Measurements from ENCODE around the gene ATF4. TPM values are rescaled to one million over a fixed set of nuclear protein-coding genes. Genes with fewer than 3 reads are reported as not detected.

ATF4 gene
- total RNA-seq, 1 experiment from 2014 or later, result 466 TPM

DNA sequence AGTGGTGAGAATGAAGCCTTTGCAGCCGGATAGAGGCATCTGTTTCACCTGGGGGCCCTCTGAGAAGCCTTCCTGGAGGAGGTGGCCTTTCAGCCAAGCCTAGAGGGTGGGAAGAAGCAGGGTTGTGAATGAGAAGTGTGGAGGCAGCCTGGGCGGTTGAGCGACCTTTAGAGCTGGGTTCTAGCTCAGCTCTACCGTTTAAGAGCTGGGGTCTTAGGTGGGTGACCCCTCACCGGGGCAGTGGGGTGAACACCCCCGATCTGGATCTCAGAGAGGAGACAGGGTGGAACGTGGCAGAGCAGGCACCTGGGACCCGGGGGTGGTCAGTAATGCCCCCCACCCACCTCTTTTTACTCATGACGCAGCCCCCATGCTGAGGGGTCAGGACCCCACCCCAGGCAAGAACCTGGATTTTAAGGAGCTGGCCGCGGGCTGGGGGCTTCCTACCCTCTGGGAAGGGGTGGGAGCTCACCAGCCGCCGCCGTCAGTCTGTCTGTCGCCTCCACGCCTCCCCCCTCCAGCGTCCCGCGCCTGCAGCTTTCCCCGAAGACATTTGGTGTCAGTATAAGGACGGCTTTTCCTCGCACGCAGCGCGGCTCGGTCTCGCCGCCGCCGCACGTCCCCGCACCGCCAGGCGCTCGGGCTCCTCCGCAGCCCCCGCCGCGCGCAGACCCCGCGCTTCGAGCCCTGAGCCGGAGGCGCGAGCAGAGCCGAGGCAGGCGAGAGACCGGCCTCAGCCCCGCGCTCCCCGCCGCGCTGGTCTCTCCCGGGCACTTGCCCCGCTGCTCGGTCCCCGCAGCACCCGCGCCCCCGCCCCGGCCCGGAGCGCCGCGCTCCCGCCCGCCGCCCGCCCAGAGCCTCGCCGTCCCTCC, 36.8 kb downstream of the ATF4 start:
- no peak for DNase-seq (ENCODE audit: low read depth)

DNA sequence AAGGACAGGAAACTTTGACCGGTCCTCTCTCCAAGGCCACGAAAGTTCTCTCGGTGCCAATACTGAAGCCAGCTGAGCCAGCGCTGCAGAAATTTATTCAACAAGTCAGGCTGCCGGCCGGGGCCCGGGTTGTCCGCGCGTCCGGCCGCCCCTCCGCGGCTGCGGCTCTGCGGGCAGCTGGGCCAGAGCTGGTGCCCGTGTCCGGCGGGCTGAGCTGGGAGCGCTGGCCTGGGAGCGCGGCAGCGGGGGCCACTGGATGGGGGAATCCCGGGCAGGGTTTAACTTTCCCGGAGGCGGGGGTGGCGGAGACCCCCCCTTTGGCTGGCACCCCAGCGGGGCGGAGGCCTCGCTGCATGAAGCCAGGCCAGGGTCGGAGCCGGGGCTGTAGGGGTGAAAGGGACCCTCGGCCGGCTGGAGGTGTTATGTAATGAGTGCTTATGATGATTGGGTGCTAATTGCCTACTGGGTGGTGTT, 37.9 kb downstream of the ATF4 start:
- DNase-seq (ENCODE audit: low read depth), result no peak

DNA sequence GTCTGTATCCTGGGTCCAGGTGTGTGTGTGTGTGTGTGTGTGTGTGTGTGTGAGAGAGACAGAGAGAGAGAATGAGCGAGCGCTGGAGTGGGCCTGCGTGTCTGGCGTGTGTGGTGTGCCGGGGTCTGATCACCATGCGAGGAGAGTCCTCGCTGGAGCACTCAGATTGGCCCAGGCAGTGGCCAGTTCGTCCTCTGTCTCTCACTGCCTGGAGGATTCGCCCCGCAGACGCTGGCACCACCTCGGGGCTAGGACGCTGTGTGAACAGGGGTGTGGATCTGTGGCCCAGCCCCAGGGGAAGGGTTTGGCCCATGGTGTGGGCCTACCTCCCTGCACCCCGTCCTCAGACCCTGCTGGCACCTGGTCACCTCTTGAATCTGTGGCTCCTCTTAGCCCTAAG, 38.6 kb downstream of the ATF4 start:
- no peak for DNase-seq (ENCODE audit: low read depth)

DNA sequence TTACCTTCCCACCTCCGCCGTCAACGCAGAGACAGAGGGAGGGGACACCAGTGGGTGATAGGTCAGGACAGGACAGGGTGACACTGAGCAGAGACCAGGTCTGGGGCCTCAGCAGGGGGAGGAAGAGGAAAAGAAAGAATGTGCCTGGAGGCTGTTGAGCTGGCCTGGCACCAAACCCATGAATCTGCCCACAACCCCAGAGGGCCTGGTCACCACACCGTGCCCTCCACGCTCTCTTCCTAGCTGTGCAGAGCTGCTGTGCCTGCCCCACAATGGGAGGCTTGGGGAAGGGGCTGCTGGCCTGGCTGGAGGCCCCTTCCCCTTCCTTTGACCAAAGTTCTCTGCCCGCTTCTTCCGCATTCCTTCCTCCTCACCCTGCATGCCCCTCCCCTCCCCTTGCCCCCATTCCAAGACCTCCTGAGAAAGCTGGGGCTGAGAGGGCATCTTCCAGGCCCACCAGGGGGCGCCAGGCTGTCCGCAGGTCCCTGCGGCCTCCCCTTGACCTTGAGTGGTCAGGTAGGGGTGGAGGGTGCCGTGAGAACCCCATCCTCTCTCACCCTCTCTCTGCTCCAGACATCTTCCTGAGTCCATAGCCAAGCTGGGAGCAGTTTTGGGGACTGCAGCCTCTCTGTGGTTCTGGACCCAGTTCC, 39.2 kb downstream of the ATF4 start:
- DNase-seq (ENCODE audit: low read depth), result no peak

DNA sequence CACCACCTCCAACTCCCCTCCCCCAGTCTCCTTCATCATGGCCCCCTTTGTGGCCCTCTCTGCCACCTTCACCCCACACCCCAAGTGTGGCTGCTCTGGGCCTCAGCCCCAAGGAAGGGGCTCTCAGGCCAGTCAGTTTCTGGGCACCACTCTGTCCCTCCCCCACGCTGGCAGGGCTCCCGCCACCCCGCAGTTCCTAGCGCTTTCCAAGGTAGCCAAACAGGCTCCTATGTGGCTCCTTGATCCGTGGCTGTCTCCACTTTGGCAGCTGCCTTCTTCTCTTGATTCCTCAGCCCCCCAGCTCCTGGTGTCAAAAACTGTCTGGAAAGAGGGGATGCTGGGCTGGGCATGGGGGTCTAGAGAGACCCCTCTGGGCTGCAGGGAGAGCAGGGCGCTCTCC, 39.8 kb downstream of the ATF4 start:
- no peak for DNase-seq (ENCODE audit: low read depth)

DNA sequence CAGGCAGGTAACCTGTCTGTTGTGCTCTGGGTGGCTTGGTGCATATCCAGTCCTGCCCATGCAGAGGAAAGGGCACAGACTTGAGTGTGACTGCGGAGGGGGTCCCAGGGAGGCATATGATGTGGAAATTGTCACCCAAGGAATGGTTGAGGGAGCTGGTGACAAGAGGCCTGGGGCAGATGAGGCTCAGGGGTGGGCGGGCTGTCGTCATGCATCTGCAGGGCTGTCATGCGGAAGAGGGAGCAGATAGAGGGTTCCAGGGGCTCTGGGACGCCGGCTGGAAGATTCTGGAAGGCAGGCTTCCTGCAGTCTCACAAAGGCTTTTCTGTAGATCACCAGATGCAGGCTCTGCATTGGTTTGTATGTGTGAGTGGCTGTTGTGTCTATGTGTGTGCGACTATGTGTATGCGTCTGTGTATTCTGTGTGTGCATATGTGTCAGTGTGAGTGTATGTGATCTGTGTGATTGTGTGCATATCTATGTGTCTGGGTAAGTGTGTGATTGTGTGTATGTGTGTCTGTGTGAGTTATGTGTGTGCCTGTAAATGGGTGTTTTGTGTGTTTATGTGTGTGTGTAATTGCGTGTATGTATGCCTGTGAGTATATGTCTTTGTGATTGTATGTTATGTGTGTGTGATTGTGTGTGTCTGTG, 42.6 kb downstream of the ATF4 start:
- DNase-seq (ENCODE audit: low read depth), result no peak

DNA sequence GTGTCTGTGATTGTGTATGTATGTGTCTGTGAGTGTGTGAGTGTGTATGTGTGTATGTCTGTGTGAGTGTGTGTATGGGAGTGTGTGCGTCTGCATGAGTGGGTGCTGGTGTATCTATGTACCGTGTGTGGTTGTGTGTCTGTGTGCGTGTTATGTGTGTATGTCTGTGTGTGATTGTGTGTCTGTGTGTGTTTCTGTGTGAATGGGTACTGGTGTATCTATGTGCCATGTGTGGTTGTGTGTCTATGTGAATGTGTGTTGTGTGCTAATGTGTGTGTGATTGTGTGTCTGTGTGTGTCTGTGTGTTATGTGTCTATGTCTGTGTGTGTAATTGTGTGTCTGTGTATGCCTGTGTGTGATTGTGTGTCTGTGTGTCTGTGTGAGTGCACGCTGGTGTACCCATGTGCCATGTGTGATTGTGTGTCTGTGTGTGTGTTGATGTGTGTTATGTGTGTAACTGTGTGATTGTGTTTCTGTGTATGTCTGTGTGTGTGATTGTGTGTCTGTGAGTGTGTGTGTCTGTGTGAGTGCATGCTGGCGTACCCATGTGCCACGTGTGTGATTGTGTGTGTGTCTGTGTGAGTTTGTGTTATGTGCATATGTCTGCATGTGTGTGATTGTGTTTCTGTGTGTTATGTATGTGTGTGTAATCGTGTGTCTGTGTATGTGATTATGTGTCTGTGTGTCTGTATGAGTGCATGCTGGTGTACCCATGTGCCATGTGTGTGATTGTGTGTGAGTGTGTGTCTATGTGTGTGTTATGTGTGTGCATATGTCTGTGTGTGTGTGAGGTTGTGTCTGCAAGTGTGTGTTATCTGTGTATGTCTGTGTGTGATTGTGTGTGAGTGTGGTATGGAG, 43.4 kb downstream of the ATF4 start:
- DNase-seq (ENCODE audit: low read depth), result no peak

DNA sequence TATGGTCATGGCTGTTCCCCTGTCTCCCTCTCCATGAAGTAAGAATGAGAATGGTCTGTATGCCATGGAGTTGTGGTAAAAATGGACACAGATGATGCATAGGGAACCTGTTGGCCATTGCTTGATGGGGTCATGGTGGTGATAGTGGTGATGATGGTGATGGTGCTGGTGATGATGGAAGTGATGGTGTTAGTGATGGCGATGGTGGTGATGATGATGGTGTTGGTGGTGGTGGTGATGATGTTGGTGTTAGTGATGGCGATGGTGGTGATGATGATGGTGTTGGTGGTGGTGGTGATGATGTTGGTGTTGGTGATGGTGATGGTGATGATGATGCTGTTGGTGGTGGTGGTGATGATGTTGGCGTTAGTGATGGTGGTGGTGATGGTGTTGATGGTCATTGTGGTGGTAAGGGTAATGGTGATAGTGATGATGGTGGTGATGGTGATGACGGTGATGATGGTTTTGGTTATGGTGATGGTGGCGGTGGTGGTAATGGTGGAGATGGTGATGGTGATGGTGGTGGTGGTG, 45.1 kb downstream of the ATF4 start:
- DNase-seq (ENCODE audit: low read depth), result no peak

DNA sequence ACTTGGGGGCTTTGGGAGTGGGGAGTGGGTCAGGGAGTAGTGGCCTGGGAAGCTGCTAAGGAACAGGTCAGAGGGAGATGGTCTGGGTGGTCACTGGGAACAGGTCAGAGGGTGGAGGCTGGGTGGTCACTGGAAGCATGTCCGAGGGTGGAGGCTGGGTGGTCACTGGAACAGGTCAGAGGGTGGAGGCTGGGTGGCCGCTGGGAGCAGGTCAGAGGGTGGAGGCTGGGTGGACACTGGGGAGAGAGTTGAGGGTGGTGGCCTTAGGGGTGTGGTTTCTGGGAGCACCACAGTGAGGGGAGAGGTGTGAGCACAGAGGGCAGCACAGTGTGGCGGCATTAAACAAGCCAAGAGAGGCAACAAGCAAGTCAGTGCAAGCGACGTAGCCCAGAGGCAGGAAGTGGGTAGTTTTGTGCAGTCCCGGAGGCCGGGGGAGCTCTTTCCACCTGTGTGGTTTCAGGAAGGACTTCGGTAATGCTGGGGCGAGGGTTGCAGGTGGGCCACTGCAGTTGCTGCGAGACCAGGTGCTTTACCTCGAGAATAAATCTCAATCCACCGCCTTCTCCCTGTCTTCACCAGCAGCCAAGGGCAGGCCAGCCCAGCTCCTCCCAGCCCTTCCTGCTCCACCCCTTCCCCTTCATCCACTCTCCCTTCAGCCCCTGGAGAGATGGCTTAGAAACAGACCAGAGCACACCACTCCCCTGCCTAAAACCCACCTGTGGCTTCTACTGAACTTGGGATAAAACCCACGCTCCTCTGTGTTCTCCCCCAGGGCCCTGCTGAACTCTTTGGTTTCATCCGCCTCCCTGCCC, 47.0 kb downstream of the ATF4 start:
- no peak for DNase-seq (ENCODE audit: low read depth)

DNA sequence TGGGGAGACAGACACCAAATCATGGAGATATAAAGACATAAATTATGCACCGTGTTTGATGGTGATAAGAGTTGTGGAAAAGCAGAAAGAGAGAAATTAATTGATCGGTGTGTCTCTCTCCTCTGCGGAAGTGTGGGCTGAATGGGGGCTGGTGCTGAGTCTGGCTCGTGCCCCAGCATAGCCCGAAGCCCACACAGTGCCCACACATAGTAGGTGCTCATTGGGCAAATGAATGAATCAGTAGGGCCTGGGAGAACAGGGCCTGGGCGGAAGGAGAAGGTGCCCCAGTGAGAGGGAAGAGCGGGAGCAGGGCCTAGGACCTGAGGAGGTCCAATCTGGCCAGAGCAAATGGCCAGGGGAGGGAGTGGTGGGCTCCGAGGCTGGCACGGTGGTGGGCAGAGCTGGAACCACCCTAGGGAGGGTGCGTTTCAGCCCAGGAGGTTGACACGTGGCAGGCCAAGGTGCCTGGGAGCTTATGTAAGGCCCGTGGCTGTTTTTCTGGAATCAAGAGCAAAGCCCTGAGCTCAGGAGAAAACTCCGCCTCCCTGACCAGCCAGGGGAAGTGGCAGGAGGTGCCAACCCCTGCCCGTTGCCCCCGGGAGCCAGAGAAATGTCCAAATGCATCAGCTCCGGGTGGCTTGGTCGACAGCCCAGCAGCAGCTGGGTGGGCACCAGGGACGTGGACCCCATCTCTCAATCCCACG, 48.1 kb downstream of the ATF4 start:
- no peak for DNase-seq (ENCODE audit: low read depth)

DNA sequence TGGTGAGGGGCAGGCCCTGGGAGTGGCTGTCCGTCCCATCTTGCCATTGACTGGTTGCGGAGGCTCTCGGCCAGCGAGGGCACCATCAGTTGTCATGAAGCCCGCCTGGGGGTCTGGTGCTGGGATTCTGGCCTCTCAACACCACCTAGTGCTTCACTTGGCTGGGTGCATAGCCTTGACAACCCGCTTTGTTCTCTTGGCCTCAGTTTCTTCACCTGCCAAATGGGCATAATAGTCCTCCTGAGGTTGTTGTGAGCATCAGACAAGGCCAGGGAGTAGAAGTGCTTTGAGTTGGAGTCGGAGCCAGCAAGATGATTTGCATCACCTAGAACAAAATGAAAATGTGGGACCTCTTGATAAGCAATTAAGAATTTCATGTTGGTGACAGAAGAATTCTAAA, 48.7 kb downstream of the ATF4 start:
- DNase-seq (ENCODE audit: low read depth), result no peak

DNA sequence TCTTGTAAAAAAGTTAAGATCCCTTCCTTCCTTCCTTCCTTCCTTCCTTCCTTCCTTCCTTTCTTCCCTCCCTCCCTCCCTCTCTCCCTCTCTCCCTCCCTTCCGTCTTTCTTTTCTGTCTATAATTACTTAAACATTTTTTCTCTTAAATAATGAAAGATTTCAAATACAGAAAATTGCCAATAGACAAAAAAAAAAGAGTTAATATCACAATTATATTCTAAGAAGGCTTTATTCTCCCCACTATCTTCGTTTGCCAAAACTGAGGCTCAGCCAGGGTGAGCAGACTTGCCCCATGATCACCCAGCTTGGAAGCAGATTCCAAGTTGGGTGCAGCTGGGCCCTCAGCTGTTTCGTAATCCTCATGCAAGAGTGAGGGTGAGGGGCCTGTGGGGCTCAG, 49.9 kb downstream of the ATF4 start:
- DNase-seq (ENCODE audit: low read depth), result no peak

DNA sequence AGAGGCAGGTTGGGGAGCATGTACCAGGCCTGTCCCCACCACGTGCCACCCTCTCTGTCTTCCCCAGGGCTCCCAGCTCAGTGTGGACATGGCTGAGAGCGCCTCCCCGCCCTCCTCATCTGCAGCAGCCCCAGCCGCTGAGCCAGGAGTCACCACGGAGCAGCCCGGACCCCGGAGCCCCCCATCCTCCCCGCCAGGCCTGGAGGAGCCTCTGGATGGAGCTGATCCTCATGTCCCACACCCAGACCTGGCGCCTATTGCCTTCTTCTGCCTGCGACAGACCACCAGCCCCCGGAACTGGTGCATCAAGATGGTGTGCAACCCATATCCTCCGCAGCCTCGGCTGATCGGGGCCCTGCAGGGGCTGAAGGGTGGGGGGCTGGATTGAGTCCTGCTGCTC, 50.3 kb downstream of the ATF4 start, which contains the start of gene CACNA1I:
Gene CACNA1I (plus strand): TSS at position 89 of the 400 bp plus-strand sequence. CDS start 0 bp downstream, at position 89.
- no peak for DNase-seq (ENCODE audit: low read depth)

DNA sequence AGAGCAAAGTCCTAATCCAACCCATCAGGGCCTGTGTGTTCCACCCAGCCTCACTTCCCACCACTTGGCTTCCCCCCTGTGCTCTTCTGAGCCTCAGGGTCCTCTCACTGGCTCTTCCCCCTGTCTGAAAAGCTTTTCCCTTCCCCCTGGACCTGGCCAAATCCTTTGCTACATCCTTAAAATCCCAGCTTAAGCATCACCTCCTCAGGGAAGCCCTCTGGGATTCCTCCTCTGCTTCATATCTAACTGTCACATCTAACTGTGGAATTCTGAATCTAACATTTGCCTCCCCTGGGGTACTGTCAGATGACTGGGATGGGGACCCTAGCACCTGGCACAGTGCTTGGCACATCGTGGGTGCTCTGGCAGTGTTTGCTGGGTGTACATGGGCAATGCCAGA, 51.2 kb downstream of the ATF4 start:
- no peak for DNase-seq (ENCODE audit: low read depth)

Other genes with a start within 250 kb of the ATF4 start
- gene RPL3, start 200.9 kb upstream of the ATF4 start, total RNA-seq (2014; rRNA removed; shearing (Covaris generic)), result 2,372 and 2,695 TPM in 2 replicates
- gene SYNGR1, start 170.6 kb upstream of the ATF4 start, total RNA-seq (2014; rRNA removed; shearing (Covaris generic)), result 12.7 and 12.8 TPM in 2 replicates
- gene TAB1, start 120.8 kb upstream of the ATF4 start, total RNA-seq (2014; rRNA removed; shearing (Covaris generic)), result 17.5 and 18.4 TPM in 2 replicates
- gene MGAT3, start 63.5 kb upstream of the ATF4 start, total RNA-seq (2014; rRNA removed; shearing (Covaris generic)), result 0.10 TPM in 2 replicates
- gene MIEF1, start 18.3 kb upstream of the ATF4 start, total RNA-seq (2014; rRNA removed; shearing (Covaris generic)), result 41.5 and 51.4 TPM in 2 replicates
- 286 and 318 TPM in 2 replicates for gene RPS19BP1, start 12.2 kb downstream of the ATF4 start, total RNA-seq (2014; rRNA removed; shearing (Covaris generic))
- not detected in 2 replicates for gene CACNA1I, start 50.2 kb downstream of the ATF4 start, total RNA-seq (2014; rRNA removed; shearing (Covaris generic))